Lower leg skin (tissue), 3 donors: Measurements from ENCODE around the gene CBX6.

Experiments
- POLR2A ChIP-seq, 2 donors: fragments of 450-650 bp; IDR thresholded peaks; one replicate each; pipeline ENCODE4 v1.6.1; 2016 to 2017; ENCODE audit warnings: antibody characterized with exemption in 2 of 2, mild to moderate bottlenecking in 1 of 2, moderate library complexity in 1 of 2
- TF ChIP-seq, protein P1 (sequence below), 3 donors: fragments of 450-650 bp; IDR thresholded peaks; one replicate each; pipeline ENCODE4 v1.5.1; 2016; ENCODE audit warnings: antibody characterized with exemption in 3 of 3, mild to moderate bottlenecking in 3 of 3, moderate library complexity in 2 of 3

GRCh38 chr22:38872831-38873248 lies 824 bp upstream of the CBX6 start:
- TF ChIP-seq, protein P1, sequence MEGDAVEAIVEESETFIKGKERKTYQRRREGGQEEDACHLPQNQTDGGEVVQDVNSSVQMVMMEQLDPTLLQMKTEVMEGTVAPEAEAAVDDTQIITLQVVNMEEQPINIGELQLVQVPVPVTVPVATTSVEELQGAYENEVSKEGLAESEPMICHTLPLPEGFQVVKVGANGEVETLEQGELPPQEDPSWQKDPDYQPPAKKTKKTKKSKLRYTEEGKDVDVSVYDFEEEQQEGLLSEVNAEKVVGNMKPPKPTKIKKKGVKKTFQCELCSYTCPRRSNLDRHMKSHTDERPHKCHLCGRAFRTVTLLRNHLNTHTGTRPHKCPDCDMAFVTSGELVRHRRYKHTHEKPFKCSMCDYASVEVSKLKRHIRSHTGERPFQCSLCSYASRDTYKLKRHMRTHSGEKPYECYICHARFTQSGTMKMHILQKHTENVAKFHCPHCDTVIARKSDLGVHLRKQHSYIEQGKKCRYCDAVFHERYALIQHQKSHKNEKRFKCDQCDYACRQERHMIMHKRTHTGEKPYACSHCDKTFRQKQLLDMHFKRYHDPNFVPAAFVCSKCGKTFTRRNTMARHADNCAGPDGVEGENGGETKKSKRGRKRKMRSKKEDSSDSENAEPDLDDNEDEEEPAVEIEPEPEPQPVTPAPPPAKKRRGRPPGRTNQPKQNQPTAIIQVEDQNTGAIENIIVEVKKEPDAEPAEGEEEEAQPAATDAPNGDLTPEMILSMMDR (IDR thresholded peaks at IDR 0.05), result no peak
- no peak for TF ChIP-seq POLR2A (IDR thresholded peaks at IDR 0.05)
